CD4-positive, alpha-beta T cell treated with Interleukin-17A for 4 hours (primary cell): Measurements from ENCODE around the gene GALNT9.
A peak's percentile ranks its signal among the peaks of the same experiment; 100 is the strongest.

Experiments used
- DNase-seq: peaks from one replicate; pipeline ENCODE4 v3.0.0-alpha.2; 2020; ENCODE audit warnings: mixed read lengths

GALNT9 gene

GRCh38 chr12:132166093-132166492 is 163.3 kb downstream of the GALNT9 start:
- DNase-seq: no peak

- no peak for DNase-seq
Measured at GRCh38 chr12:132165584-132165983, 163.8 kb downstream of the GALNT9 start.

GRCh38 chr12:132164426-132164825 is 165.0 kb downstream of the GALNT9 start:
- no peak for DNase-seq

- DNase-seq: no peak
Measured at GRCh38 chr12:132163911-132164288, 165.5 kb downstream of the GALNT9 start.

GRCh38 chr12:132163041-132163910 is 166.1 kb downstream of the GALNT9 start:
- DNase-seq: no peak

- peak; percentile 35 for DNase-seq
Measured at GRCh38 chr12:132162508-132163031, 166.8 kb downstream of the GALNT9 start.

GRCh38 chr12:132161796-132162507 is 167.4 kb downstream of the GALNT9 start:
- no peak for DNase-seq

GRCh38 chr12:132161036-132161781 is 168.2 kb downstream of the GALNT9 start:
- DNase-seq: no peak

GRCh38 chr12:132160601-132161035 is 168.8 kb downstream of the GALNT9 start:
- DNase-seq: no peak

GRCh38 chr12:132160016-132160415 is 169.4 kb downstream of the GALNT9 start:
- no peak for DNase-seq

GRCh38 chr12:132159555-132160003 is 169.8 kb downstream of the GALNT9 start:
- no peak for DNase-seq

GRCh38 chr12:132158677-132159554 is 170.5 kb downstream of the GALNT9 start:
- DNase-seq: no peak

- no peak for DNase-seq
Measured at GRCh38 chr12:132157733-132158409, 171.5 kb downstream of the GALNT9 start.

- no peak for DNase-seq
Measured at GRCh38 chr12:132156573-132157325, 172.6 kb downstream of the GALNT9 start.

GRCh38 chr12:132155771-132156572 is 173.4 kb downstream of the GALNT9 start:
- no peak for DNase-seq

GRCh38 chr12:132154941-132155770 is 174.2 kb downstream of the GALNT9 start:
- DNase-seq: no peak

GRCh38 chr12:132154341-132154761 is 175.0 kb downstream of the GALNT9 start:
- no peak for DNase-seq

- DNase-seq: peak; percentile 80
Measured at GRCh38 chr12:132153501-132154340, 175.7 kb downstream of the GALNT9 start.
